Fibroblast of lung (primary cell): ENCODE measurements around the gene PROSER2. TPM values are rescaled to one million over a fixed set of nuclear protein-coding genes. Genes with fewer than 3 reads are reported as not detected.

Experiments used
- DNase-seq, 2 donors: peaks; one replicate each; pipeline versions ENCODE4 v3.0.0 to v3.0.0-alpha.2; 2010; ENCODE audit warnings: low read depth in 2 of 2
- H2AFZ ChIP-seq: 2 replicates; pipeline ENCODE4 v1.5.1; 2012; ENCODE audit warnings: low read length, control low read depth, inconsistent platforms
- H3K27ac ChIP-seq: 2 replicates; pipeline ENCODE4 v1.5.1; 2011; ENCODE audit warnings: low read length, control low read depth; ENCODE audit not compliant: insufficient read depth
- H3K27me3 ChIP-seq: 2 replicates; pipeline ENCODE4 v1.5.1; 2011; ENCODE audit warnings: mild to moderate bottlenecking, low read length; ENCODE audit not compliant: control insufficient read depth, insufficient read depth
- H3K36me3 ChIP-seq: 2 replicates; pipeline ENCODE4 v1.5.1; 2011; ENCODE audit warnings: low read length; ENCODE audit not compliant: control insufficient read depth, insufficient read depth
- H3K4me1 ChIP-seq: 2 replicates; pipeline ENCODE4 v1.5.1; 2011; ENCODE audit warnings: low read length; ENCODE audit not compliant: control insufficient read depth, insufficient read depth; ENCODE audit errors: extremely low read depth
- H3K4me2 ChIP-seq: 2 replicates; pipeline ENCODE4 v1.5.1; 2011; ENCODE audit warnings: low read length, control low read depth; ENCODE audit not compliant: insufficient read depth; ENCODE audit errors: extremely low read depth
- H3K4me3 ChIP-seq, 4 experiments: fragments of 200-600 bp in 1 of 4; sonication (generic) in 1 of 4; replicated peaks in 1 of 4; 2 replicates each; pipeline ENCODE4 v1.5.1; 2011 to 2016; ENCODE audit warnings: low read length in 4 of 4, low read depth in 3 of 4, mild to moderate bottlenecking in 3 of 4, control low read depth in 2 of 4, inconsistent platforms in 1 of 4, mixed read lengths in 1 of 4; ENCODE audit not compliant: insufficient read depth in 1 of 4; ENCODE audit errors: control extremely low read depth in 1 of 4
- H3K79me2 ChIP-seq: 2 replicates; pipeline ENCODE4 v1.5.1; 2012; ENCODE audit warnings: mild to moderate bottlenecking, low read length, inconsistent platforms; ENCODE audit not compliant: control insufficient read depth, insufficient read depth
- H3K9ac ChIP-seq: 2 replicates; pipeline ENCODE4 v1.5.1; 2011; ENCODE audit warnings: mild to moderate bottlenecking, low read length, control low read depth; ENCODE audit not compliant: insufficient read depth
- H3K9me3 ChIP-seq: 2 replicates; pipeline ENCODE4 v1.5.1; 2012; ENCODE audit warnings: low read depth, low read length; ENCODE audit not compliant: control insufficient read depth, insufficient read depth
- H4K20me1 ChIP-seq: 2 replicates; pipeline ENCODE4 v1.5.1; 2011; ENCODE audit warnings: low read length; ENCODE audit not compliant: control insufficient read depth, insufficient read depth; ENCODE audit errors: extremely low read depth
- EZH2 ChIP-seq: IDR thresholded peaks from 2 replicates; pipeline ENCODE4 v1.5.1; 2012; ENCODE audit warnings: low read length, control low read depth, mild to moderate bottlenecking; ENCODE audit errors: missing control alignments
- polyA plus RNA-seq, 2 donors: library from polyadenylated mRNA; depleted of rRNA in 1 of 2; stranded (reverse) in 1 of 2; unstranded in 1 of 2; fragments of >200 nt; gene quantifications; 2 replicates each; pipeline ENCODE4 v1.2.1, GENCODE V29; 2011 to 2012; ENCODE audit warnings: missing spikeins in 1 of 2
- total RNA-seq: library from RNA; depleted of rRNA; stranded (reverse); fragments of >200 nt; gene quantifications from 2 replicates; pipeline ENCODE4 v1.2.1, GENCODE V29; 2014
- TF ChIP-seq, protein P1 (sequence below), 2 donors: IDR thresholded peaks in 1 of 2; conservative IDR thresholded peaks in 1 of 2; 1 replicate in 1 of 2; 2 replicates in 1 of 2; pipeline ENCODE4 v1.5.1; 2011 to 2012; ENCODE audit warnings: low read length in 2 of 2, control low read depth in 1 of 2, inconsistent platforms in 1 of 2, low read depth in 1 of 2, mild to moderate bottlenecking in 1 of 2

PROSER2 gene
- total and polyA plus RNA-seq, 2 donors (not counting 1 experiment from before 2014, with no cell fraction given), result 1.2 to 2.6 TPM

- no peaks in the 10 kb centered on the region for H3K9me3 ChIP-seq
- H4K20me1 ChIP-seq, result no peaks in the 10 kb centered on the region
- no peaks in the 10 kb centered on the region for H3K27me3 ChIP-seq
- peak; percentile 24 to 50 for DNase-seq
- H3K9ac ChIP-seq, result peak overlapping the region; percentile 23
- no peaks in the 10 kb centered on the region for H3K36me3 ChIP-seq
- peak overlapping the region in 1 of 4 experiments; percentile 22 for H3K4me3 ChIP-seq
- peak overlapping the region; percentile 51 for H2AFZ ChIP-seq
- H3K4me1 ChIP-seq, result peaks cover 5% of the 10 kb centered on the region
- H3K79me2 ChIP-seq, result no peaks in the 10 kb centered on the region
- TF ChIP-seq, protein P1, sequence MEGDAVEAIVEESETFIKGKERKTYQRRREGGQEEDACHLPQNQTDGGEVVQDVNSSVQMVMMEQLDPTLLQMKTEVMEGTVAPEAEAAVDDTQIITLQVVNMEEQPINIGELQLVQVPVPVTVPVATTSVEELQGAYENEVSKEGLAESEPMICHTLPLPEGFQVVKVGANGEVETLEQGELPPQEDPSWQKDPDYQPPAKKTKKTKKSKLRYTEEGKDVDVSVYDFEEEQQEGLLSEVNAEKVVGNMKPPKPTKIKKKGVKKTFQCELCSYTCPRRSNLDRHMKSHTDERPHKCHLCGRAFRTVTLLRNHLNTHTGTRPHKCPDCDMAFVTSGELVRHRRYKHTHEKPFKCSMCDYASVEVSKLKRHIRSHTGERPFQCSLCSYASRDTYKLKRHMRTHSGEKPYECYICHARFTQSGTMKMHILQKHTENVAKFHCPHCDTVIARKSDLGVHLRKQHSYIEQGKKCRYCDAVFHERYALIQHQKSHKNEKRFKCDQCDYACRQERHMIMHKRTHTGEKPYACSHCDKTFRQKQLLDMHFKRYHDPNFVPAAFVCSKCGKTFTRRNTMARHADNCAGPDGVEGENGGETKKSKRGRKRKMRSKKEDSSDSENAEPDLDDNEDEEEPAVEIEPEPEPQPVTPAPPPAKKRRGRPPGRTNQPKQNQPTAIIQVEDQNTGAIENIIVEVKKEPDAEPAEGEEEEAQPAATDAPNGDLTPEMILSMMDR (conservative IDR thresholded peaks at IDR 0.05 in 1 of 2, IDR thresholded peaks at IDR 0.05 in 1 of 2; ENCODE audit: low read depth in 1 of 2, low read length in 2 of 2), result no peak
- TF ChIP-seq EZH2, result no peak
- H3K27ac ChIP-seq, result no peak overlapping the region
- no peak overlapping the region for H3K4me2 ChIP-seq
These were observed 46.7 kb downstream of the PROSER2 start for GRCh38 chr10:11869743-11870460.

GRCh38 chr10:11870461-11870780, 47.3 kb downstream of the PROSER2 start:
- no peaks in the 10 kb centered on the region for H3K36me3 ChIP-seq
- peak overlapping the region in 1 of 4 experiments; percentile 22 for H3K4me3 ChIP-seq
- no peaks in the 10 kb centered on the region for H3K79me2 ChIP-seq
- peak overlapping the region; percentile 51 for H2AFZ ChIP-seq
- H3K27me3 ChIP-seq, result no peaks in the 10 kb centered on the region
- H3K9ac ChIP-seq, result no peak overlapping the region
- TF ChIP-seq, protein P1 (conservative IDR thresholded peaks at IDR 0.05 in 1 of 2, IDR thresholded peaks at IDR 0.05 in 1 of 2; ENCODE audit: low read depth in 1 of 2, low read length in 2 of 2), result no peak
- TF ChIP-seq EZH2, result no peak
- H3K9me3 ChIP-seq, result no peaks in the 10 kb centered on the region
- H4K20me1 ChIP-seq, result no peaks in the 10 kb centered on the region
- H3K27ac ChIP-seq, result no peak overlapping the region
- H3K4me2 ChIP-seq, result no peak overlapping the region
- no peak for DNase-seq
- peaks cover 10% of the 10 kb centered on the region for H3K4me1 ChIP-seq

- no peaks in the 10 kb centered on the region for H3K9me3 ChIP-seq
- no peaks in the 10 kb centered on the region for H3K79me2 ChIP-seq
- H3K4me1 ChIP-seq, result peaks cover 15% of the 10 kb centered on the region
- no peaks in the 10 kb centered on the region for H3K36me3 ChIP-seq
- no peak overlapping the region for H3K9ac ChIP-seq
- TF ChIP-seq, protein P1 (conservative IDR thresholded peaks at IDR 0.05 in 1 of 2, IDR thresholded peaks at IDR 0.05 in 1 of 2; ENCODE audit: low read depth in 1 of 2, low read length in 2 of 2), result no peak
- no peak for TF ChIP-seq EZH2
- no peak overlapping the region for H3K4me2 ChIP-seq
- no peak overlapping the region for H3K4me3 ChIP-seq
- H3K27me3 ChIP-seq, result no peaks in the 10 kb centered on the region
- no peak overlapping the region for H2AFZ ChIP-seq
- no peaks in the 10 kb centered on the region for H4K20me1 ChIP-seq
- no peak for DNase-seq
- no peak overlapping the region for H3K27ac ChIP-seq
These were observed 47.8 kb downstream of the PROSER2 start for GRCh38 chr10:11870900-11871400.
